Activated naive CD8-positive, alpha-beta T cell treated with anti-CD3 and anti-CD28 coated beads, Interleukin-2, amount 10 ng/mL, durations not matched to agents 7 days and 5 days (primary cell): ENCODE results near the gene TRIP13. TPM values are rescaled to one million over a fixed set of nuclear protein-coding genes. Genes with fewer than 3 reads are reported as not detected.
A peak's percentile ranks its signal among the peaks of the same experiment; 100 is the strongest.
"Not testable (repeated sequence)": the region's sequence is repeated elsewhere in the genome, so short reads cannot be mapped to it uniquely, and the experiment has no call there.

ENCODE experiments used
- ATAC-seq: fragments of 150-1000 bp; cut with Tn5 transposase; one replicate; pipeline ENCODE4 v1.10.0; 2021; ENCODE audit warnings: low read depth, moderate library complexity
- POLR2A ChIA-PET: fragments of 350-600 bp; sonication (Branson Sonifier 250); formaldehyde crosslinking; loops from one replicate; lab custom pipeline; 2021; ENCODE audit warnings: antibody characterized with exemption; lab: Charles Lee
- DNase-seq: peaks from one replicate; pipeline ENCODE4 v3.0.0; 2021
- H3K27ac Mint-ChIP-seq: one replicate; pipeline ENCODE4 v1.8.0; 2022; ENCODE audit warnings: mild to moderate bottlenecking, mixed read lengths
- H3K27me3 Mint-ChIP-seq: one replicate; pipeline ENCODE4 v1.8.0; 2022; ENCODE audit warnings: mild to moderate bottlenecking, moderate library complexity, mixed read lengths
- H3K36me3 Mint-ChIP-seq: one replicate; pipeline ENCODE4 v1.8.0; 2021; ENCODE audit warnings: mild to moderate bottlenecking, mixed read lengths
- H3K4me1 Mint-ChIP-seq: one replicate; pipeline ENCODE4 v1.8.0; 2021; ENCODE audit warnings: mixed read lengths
- H3K4me3 Mint-ChIP-seq: one replicate; pipeline ENCODE4 v1.8.0; 2022; ENCODE audit warnings: mild to moderate bottlenecking, moderate library complexity, mixed read lengths
- H3K9me3 Mint-ChIP-seq: one replicate; pipeline ENCODE4 v1.8.0; 2021; ENCODE audit warnings: mixed read lengths
- total RNA-seq, 2 experiments: library from RNA; stranded (reverse); gene quantifications; one replicate each; pipeline ENCODE4 v1.2.3, GENCODE V29; 2021

Gene TRIP13
- total RNA-seq, 2 experiments from 2014 or later, result 18.3 to 20.9 TPM

GRCh38 chr5:851076-851475, 41.6 kb upstream of the TRIP13 start:
- Mint-ChIP-seq H3K4me3 (no peak overlapping the region), H3K9me3 (no peaks in the 10 kb centered on the region), H3K27me3 (no peaks in the 10 kb centered on the region), H3K36me3 (no peaks in the 10 kb centered on the region), H3K27ac (no peak overlapping the region), H3K4me1 (peaks cover 3% of the 10 kb centered on the region)
- POLR2A ChIA-PET, result no interaction called here
- ATAC-seq (no peak), DNase-seq (no peak)

GRCh38 chr5:851553-851952, 41.1 kb upstream of the TRIP13 start:
- H3K9me3 Mint-ChIP-seq, result no peaks in the 10 kb centered on the region
- no peak for ATAC-seq
- H3K27ac Mint-ChIP-seq, result no peak overlapping the region
- H3K4me1 Mint-ChIP-seq, result peaks cover 3% of the 10 kb centered on the region
- no peaks in the 10 kb centered on the region for H3K27me3 Mint-ChIP-seq
- no peaks in the 10 kb centered on the region for H3K36me3 Mint-ChIP-seq
- H3K4me3 Mint-ChIP-seq, result no peak overlapping the region
- POLR2A ChIA-PET, result no interaction called here
- no peak for DNase-seq

GRCh38 chr5:852018-852417, 40.7 kb upstream of the TRIP13 start:
- no peak overlapping the region for H3K4me3 Mint-ChIP-seq
- no peaks in the 10 kb centered on the region for H3K4me1 Mint-ChIP-seq
- no peaks in the 10 kb centered on the region for H3K27me3 Mint-ChIP-seq
- H3K36me3 Mint-ChIP-seq, result no peaks in the 10 kb centered on the region
- POLR2A ChIA-PET, result no interaction called here
- DNase-seq (no peak), ATAC-seq (no peak)
- H3K9me3 Mint-ChIP-seq, result no peaks in the 10 kb centered on the region
- no peak overlapping the region for H3K27ac Mint-ChIP-seq

GRCh38 chr5:852431-853401, 40.0 kb upstream of the TRIP13 start:
- Mint-ChIP-seq H3K4me3 (no peak overlapping the region), H3K27me3 (no peaks in the 10 kb centered on the region), H3K36me3 (no peaks in the 10 kb centered on the region), H3K4me1 (no peaks in the 10 kb centered on the region), H3K9me3 (no peaks in the 10 kb centered on the region), H3K27ac (no peak overlapping the region)
- DNase-seq (peak; percentile 20), ATAC-seq (no peak)
- POLR2A ChIA-PET, result interaction anchor here (0.6 kb wide), 1 partner anchor 575 kb away, joined by 3 read pairs; no protein-coding TSS in a partner anchor

- not testable (repeated sequence) for H3K36me3 Mint-ChIP-seq, H3K27me3 Mint-ChIP-seq, H3K4me1 Mint-ChIP-seq, ATAC-seq, H3K27ac Mint-ChIP-seq, H3K9me3 Mint-ChIP-seq, H3K4me3 Mint-ChIP-seq
- DNase-seq, result peak; percentile 17
- POLR2A ChIA-PET, result interaction anchor here (0.6 kb wide), 1 partner anchor 576 kb away, joined by 3 read pairs; no protein-coding TSS in a partner anchor
Measured at GRCh38 chr5:853416-854090, 39.1 kb upstream of the TRIP13 start.

GRCh38 chr5:854217-854616, 38.5 kb upstream of the TRIP13 start:
- Mint-ChIP-seq H3K27me3 (no peaks in the 10 kb centered on the region), H3K4me3 (no peak overlapping the region), H3K4me1 (no peaks in the 10 kb centered on the region), H3K36me3 (no peaks in the 10 kb centered on the region), H3K27ac (no peak overlapping the region), H3K9me3 (no peaks in the 10 kb centered on the region)
- DNase-seq (no peak), ATAC-seq (no peak)
- POLR2A ChIA-PET, result no interaction called here

- ATAC-seq (no peak), DNase-seq (no peak)
- Mint-ChIP-seq H3K9me3 (no peaks in the 10 kb centered on the region), H3K27ac (no peak overlapping the region), H3K4me3 (no peak overlapping the region), H3K4me1 (no peaks in the 10 kb centered on the region), H3K27me3 (no peaks in the 10 kb centered on the region), H3K36me3 (no peaks in the 10 kb centered on the region)
- POLR2A ChIA-PET, result no interaction called here
Measured at GRCh38 chr5:854966-855743, 37.5 kb upstream of the TRIP13 start.

- Mint-ChIP-seq H3K4me1 (peaks cover 2% of the 10 kb centered on the region), H3K27me3 (no peaks in the 10 kb centered on the region), H3K9me3 (no peaks in the 10 kb centered on the region), H3K27ac (no peak overlapping the region), H3K4me3 (no peak overlapping the region), H3K36me3 (no peaks in the 10 kb centered on the region)
- DNase-seq (no peak), ATAC-seq (no peak)
- POLR2A ChIA-PET, result no interaction called here
Measured at GRCh38 chr5:855771-856530, 36.7 kb upstream of the TRIP13 start.

GRCh38 chr5:856531-857425, 35.9 kb upstream of the TRIP13 start:
- H3K27me3 Mint-ChIP-seq, result no peaks in the 10 kb centered on the region
- H3K36me3 Mint-ChIP-seq, result no peaks in the 10 kb centered on the region
- H3K27ac Mint-ChIP-seq, result no peak overlapping the region
- peaks cover 2% of the 10 kb centered on the region for H3K4me1 Mint-ChIP-seq
- H3K9me3 Mint-ChIP-seq, result no peaks in the 10 kb centered on the region
- H3K4me3 Mint-ChIP-seq, result no peak overlapping the region
- DNase-seq (no peak), ATAC-seq (no peak)
- POLR2A ChIA-PET, result no interaction called here

GRCh38 chr5:858726-859125, 34.0 kb upstream of the TRIP13 start:
- Mint-ChIP-seq H3K27me3 (no peaks in the 10 kb centered on the region), H3K36me3 (no peaks in the 10 kb centered on the region), H3K27ac (no peak overlapping the region), H3K4me3 (no peak overlapping the region), H3K4me1 (peaks cover 2% of the 10 kb centered on the region), H3K9me3 (no peaks in the 10 kb centered on the region)
- ATAC-seq (no peak), DNase-seq (no peak)
- POLR2A ChIA-PET, result no interaction called here

- Mint-ChIP-seq H3K4me1 (peaks cover 2% of the 10 kb centered on the region), H3K27me3 (no peaks in the 10 kb centered on the region), H3K36me3 (no peaks in the 10 kb centered on the region), H3K27ac (no peak overlapping the region), H3K4me3 (no peak overlapping the region), H3K9me3 (no peaks in the 10 kb centered on the region)
- POLR2A ChIA-PET, result no interaction called here
- DNase-seq, result no peak
- no peak for ATAC-seq
Measured at GRCh38 chr5:859391-859790, 33.3 kb upstream of the TRIP13 start.

GRCh38 chr5:859798-860296, 32.8 kb upstream of the TRIP13 start:
- POLR2A ChIA-PET, result no interaction called here
- H3K9me3 Mint-ChIP-seq, result no peaks in the 10 kb centered on the region

More at GRCh38 chr5:859798-860296, 32.8 kb upstream of the TRIP13 start:
- DNase-seq (no peak), ATAC-seq (no peak)
- H3K27me3 Mint-ChIP-seq, result no peaks in the 10 kb centered on the region
- no peaks in the 10 kb centered on the region for H3K36me3 Mint-ChIP-seq
- no peak overlapping the region for H3K4me3 Mint-ChIP-seq
- H3K27ac Mint-ChIP-seq, result no peak overlapping the region
- H3K4me1 Mint-ChIP-seq, result peaks cover 2% of the 10 kb centered on the region
